Measurements from ENCODE around the gene ACOT8. TPM values are rescaled to one million over a fixed set of nuclear protein-coding genes. Genes with fewer than 3 reads are reported as not detected.

Gene ACOT8
- total RNA-seq, 2 experiments from 2014 or later = 36.0 to 36.5 TPM

- H3K27me3 Mint-ChIP-seq = no peaks in the 10 kb centered on the region
- no peaks in the 10 kb centered on the region for H3K9me3 Mint-ChIP-seq
- H3K27ac Mint-ChIP-seq = no peak overlapping the region
- H3K4me1 Mint-ChIP-seq = peaks cover 32% of the 10 kb centered on the region
- POLR2A ChIA-PET = interaction anchor here (1.3 to 1.4 kb wide), 2 partner anchors 20 to 73 kb away, joined by 5 to 7 read pairs; partner anchors contain the start of genes PCIF1 and ZSWIM1
- no peak overlapping the region for H3K4me3 Mint-ChIP-seq
- H3K36me3 Mint-ChIP-seq (ENCODE audit: low read depth) = peaks cover 18% of the 10 kb centered on the region
- no peak for DNase-seq
- CTCF ChIA-PET = interaction anchor here (1.1 kb wide), 1 partner anchor 126 kb away, joined by 3 read pairs; no protein-coding TSS in a partner anchor
Measured at GRCh38 chr20:45861221-45862075, 4.3 kb upstream of the ACOT8 start.

- Mint-ChIP-seq H3K36me3 (ENCODE audit: low read depth) (peaks cover 18% of the 10 kb centered on the region), H3K27me3 (no peaks in the 10 kb centered on the region), H3K9me3 (no peaks in the 10 kb centered on the region), H3K4me3 (no peak overlapping the region), H3K27ac (no peak overlapping the region), H3K4me1 (peaks cover 38% of the 10 kb centered on the region)
- ChIA-PET CTCF (no interaction called here), POLR2A (interaction anchor here (1.3 to 1.4 kb wide), 2 partner anchors 20 to 74 kb away, joined by 5 to 7 read pairs; partner anchors contain the start of genes PCIF1 and ZSWIM1)
- DNase-seq = no peak
Measured at GRCh38 chr20:45860560-45861220, 3.5 kb upstream of the ACOT8 start.

GRCh38 chr20:45859916-45860315 lies 2.7 kb upstream of the ACOT8 start:
- DNase-seq = no peak
- H3K36me3 Mint-ChIP-seq (ENCODE audit: low read depth) = peaks cover 18% of the 10 kb centered on the region
- no peak overlapping the region for H3K4me3 Mint-ChIP-seq
- no peaks in the 10 kb centered on the region for H3K9me3 Mint-ChIP-seq
- ChIA-PET POLR2A (no interaction called here), CTCF (no interaction called here)
- H3K27me3 Mint-ChIP-seq = no peaks in the 10 kb centered on the region
- peaks cover 44% of the 10 kb centered on the region for H3K4me1 Mint-ChIP-seq
- H3K27ac Mint-ChIP-seq = no peak overlapping the region

- ChIA-PET CTCF (interaction anchor here (1.1 to 1.4 kb wide), 2 partner anchors 112 to 157 kb away, joined by 3 to 4 read pairs; no protein-coding TSS in a partner anchor), POLR2A (interaction anchor here (0.6 to 4.7 kb wide), 20 partner anchors 11 to 130 kb away, joined by 3 to 41 read pairs (median 5); partner anchors contain the start of genes PCIF1, UBE2C, ZNF335 and ZSWIM1)
- Mint-ChIP-seq H3K27me3 (no peaks in the 10 kb centered on the region), H3K9me3 (no peaks in the 10 kb centered on the region), H3K4me1 (peaks cover 52% of the 10 kb centered on the region), H3K36me3 (ENCODE audit: low read depth) (peaks cover 24% of the 10 kb centered on the region), H3K27ac (peak overlapping the region; percentile 99), H3K4me3 (peak overlapping the region; percentile 98)
- peak; percentile 65 for DNase-seq
Measured at GRCh38 chr20:45857882-45858216, 657 bp upstream of the ACOT8 start.

- DNase-seq = no peak
- no peak overlapping the region for H3K27ac Mint-ChIP-seq
- ChIA-PET POLR2A (no interaction called here), CTCF (interaction anchor here (1.0 kb wide), 1 partner anchor 117 kb away, joined by 5 read pairs; no protein-coding TSS in a partner anchor)
- no peak overlapping the region for H3K4me3 Mint-ChIP-seq
- no peaks in the 10 kb centered on the region for H3K27me3 Mint-ChIP-seq
- H3K9me3 Mint-ChIP-seq = no peaks in the 10 kb centered on the region
- peaks cover 28% of the 10 kb centered on the region for H3K36me3 Mint-ChIP-seq (ENCODE audit: low read depth)
- peaks cover 38% of the 10 kb centered on the region for H3K4me1 Mint-ChIP-seq
Measured at GRCh38 chr20:45853484-45853883, 3.7 kb downstream of the ACOT8 start.

GRCh38 chr20:45852326-45852725 lies 4.9 kb downstream of the ACOT8 start:
- peaks cover 30% of the 10 kb centered on the region for H3K36me3 Mint-ChIP-seq (ENCODE audit: low read depth)
- H3K27ac Mint-ChIP-seq = no peak overlapping the region
- CTCF ChIA-PET = interaction anchor here (1.0 to 1.2 kb wide), 2 partner anchors 30 to 118 kb away, joined by 3 to 5 read pairs; no protein-coding TSS in a partner anchor
- POLR2A ChIA-PET = interaction anchor here (1.1 kb wide), 1 partner anchor 39 kb away, joined by 4 read pairs; no protein-coding TSS in a partner anchor
- H3K4me3 Mint-ChIP-seq = no peak overlapping the region
- H3K27me3 Mint-ChIP-seq = no peaks in the 10 kb centered on the region
- DNase-seq = no peak
- H3K9me3 Mint-ChIP-seq = no peaks in the 10 kb centered on the region
- peaks cover 27% of the 10 kb centered on the region for H3K4me1 Mint-ChIP-seq

- H3K36me3 Mint-ChIP-seq (ENCODE audit: low read depth) = peaks cover 30% of the 10 kb centered on the region
- no peaks in the 10 kb centered on the region for H3K27me3 Mint-ChIP-seq
- no peaks in the 10 kb centered on the region for H3K9me3 Mint-ChIP-seq
- H3K4me1 Mint-ChIP-seq = peaks cover 24% of the 10 kb centered on the region
- ChIA-PET POLR2A (no interaction called here), CTCF (interaction anchor here (0.7 kb wide), 1 partner anchor 17 kb away, joined by 3 read pairs; no protein-coding TSS in a partner anchor)
- H3K4me3 Mint-ChIP-seq = no peak overlapping the region
- no peak for DNase-seq
- H3K27ac Mint-ChIP-seq = no peak overlapping the region
Measured at GRCh38 chr20:45851501-45851900, 5.7 kb downstream of the ACOT8 start.

- ChIA-PET POLR2A (no interaction called here), CTCF (interaction anchor here (0.7 kb wide), 1 partner anchor 17 kb away, joined by 3 read pairs; no protein-coding TSS in a partner anchor)
- Mint-ChIP-seq H3K4me3 (no peak overlapping the region), H3K27me3 (no peaks in the 10 kb centered on the region), H3K27ac (no peak overlapping the region), H3K36me3 (ENCODE audit: low read depth) (peaks cover 35% of the 10 kb centered on the region), H3K9me3 (no peaks in the 10 kb centered on the region), H3K4me1 (peaks cover 20% of the 10 kb centered on the region)
- DNase-seq = no peak
Measured at GRCh38 chr20:45850926-45851325, 6.3 kb downstream of the ACOT8 start.

GRCh38 chr20:45850238-45850637 lies 7.0 kb downstream of the ACOT8 start:
- H3K4me3 Mint-ChIP-seq = no peak overlapping the region
- H3K9me3 Mint-ChIP-seq = no peaks in the 10 kb centered on the region
- no peak for DNase-seq
- H3K36me3 Mint-ChIP-seq (ENCODE audit: low read depth) = peaks cover 35% of the 10 kb centered on the region
- no peaks in the 10 kb centered on the region for H3K27me3 Mint-ChIP-seq
- peaks cover 15% of the 10 kb centered on the region for H3K4me1 Mint-ChIP-seq
- H3K27ac Mint-ChIP-seq = no peak overlapping the region
- POLR2A ChIA-PET = no interaction called here
- CTCF ChIA-PET = no interaction called here

GRCh38 chr20:45848969-45849582 lies 8.1 kb downstream of the ACOT8 start:
- Mint-ChIP-seq H3K4me1 (peaks cover 8% of the 10 kb centered on the region), H3K4me3 (no peak overlapping the region), H3K9me3 (no peaks in the 10 kb centered on the region), H3K27me3 (no peaks in the 10 kb centered on the region), H3K27ac (no peak overlapping the region), H3K36me3 (ENCODE audit: low read depth) (peaks cover 37% of the 10 kb centered on the region)
- POLR2A ChIA-PET = interaction anchor here (3.1 kb wide), 1 partner anchor 8 kb away, joined by 11 read pairs; the partner anchor contains the start of genes ACOT8 and ZSWIM3
- no peak for DNase-seq
- CTCF ChIA-PET = no interaction called here

- Mint-ChIP-seq H3K4me1 (peaks cover 3% of the 10 kb centered on the region), H3K4me3 (no peak overlapping the region), H3K27me3 (no peaks in the 10 kb centered on the region), H3K36me3 (ENCODE audit: low read depth) (peaks cover 34% of the 10 kb centered on the region), H3K27ac (no peak overlapping the region), H3K9me3 (no peaks in the 10 kb centered on the region)
- CTCF ChIA-PET = no interaction called here
- DNase-seq = no peak
- POLR2A ChIA-PET = interaction anchor here (3.1 kb wide), 1 partner anchor 9 kb away, joined by 11 read pairs; the partner anchor contains the start of genes ACOT8 and ZSWIM3
Measured at GRCh38 chr20:45848421-45848820, 8.8 kb downstream of the ACOT8 start.

GRCh38 chr20:45845452-45845851 lies 11.7 kb downstream of the ACOT8 start:
- H3K27me3 Mint-ChIP-seq = no peaks in the 10 kb centered on the region
- DNase-seq = no peak
- no peak overlapping the region for H3K27ac Mint-ChIP-seq
- CTCF ChIA-PET = no interaction called here
- H3K36me3 Mint-ChIP-seq (ENCODE audit: low read depth) = peaks cover 32% of the 10 kb centered on the region
- no peaks in the 10 kb centered on the region for H3K9me3 Mint-ChIP-seq
- H3K4me3 Mint-ChIP-seq = no peak overlapping the region
- peaks cover 2% of the 10 kb centered on the region for H3K4me1 Mint-ChIP-seq
- POLR2A ChIA-PET = interaction anchor here (1.2 kb wide), 1 partner anchor 12 kb away, joined by 3 read pairs; the partner anchor contains the start of genes ACOT8 and ZSWIM3

- Mint-ChIP-seq H3K4me1 (peaks cover 2% of the 10 kb centered on the region), H3K9me3 (no peaks in the 10 kb centered on the region), H3K4me3 (no peak overlapping the region), H3K36me3 (ENCODE audit: low read depth) (peaks cover 27% of the 10 kb centered on the region), H3K27ac (no peak overlapping the region), H3K27me3 (no peaks in the 10 kb centered on the region)
- DNase-seq = no peak
- ChIA-PET POLR2A (no interaction called here), CTCF (no interaction called here)
Measured at GRCh38 chr20:45843506-45843905, 13.7 kb downstream of the ACOT8 start.

All from activated CD4-positive, alpha-beta memory T cell treated with anti-CD3 and anti-CD28 coated beads, Interleukin-2, amount 10 ng/mL, durations not matched to agents 7 days and 5 days (primary cell).